Activated effector memory CD4-positive, alpha-beta T cell treated with anti-CD3 and anti-CD28 coated beads, Interleukin-2, amount 50 U/mL, for 16 hours (primary cell): Measurements from ENCODE around the gene TBC1D19.

Experiments used
- DNase-seq: peaks from one replicate; pipeline ENCODE4 v3.0.0-alpha.2; 2020

TBC1D19 gene

DNA sequence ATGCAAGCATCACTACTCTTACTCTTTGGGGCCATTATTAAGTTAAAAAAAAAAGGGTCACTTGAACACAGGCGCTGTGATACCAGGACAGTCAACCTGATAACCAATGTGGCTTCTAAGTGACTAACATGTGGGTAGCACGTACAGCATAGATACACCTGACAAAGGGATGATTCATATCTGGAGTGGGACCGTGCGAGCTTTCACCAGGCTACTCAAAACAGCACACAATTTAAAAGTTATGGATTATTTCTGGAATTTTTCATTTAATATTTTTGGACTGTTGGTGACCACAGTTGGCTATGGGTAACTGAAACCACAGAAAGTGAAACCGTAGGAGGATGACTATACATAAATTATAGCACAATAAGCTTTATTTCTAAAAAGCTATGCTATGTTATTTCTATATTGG is 162.9 kb downstream of the TBC1D19 start:
- peak; percentile 67 for DNase-seq

DNA sequence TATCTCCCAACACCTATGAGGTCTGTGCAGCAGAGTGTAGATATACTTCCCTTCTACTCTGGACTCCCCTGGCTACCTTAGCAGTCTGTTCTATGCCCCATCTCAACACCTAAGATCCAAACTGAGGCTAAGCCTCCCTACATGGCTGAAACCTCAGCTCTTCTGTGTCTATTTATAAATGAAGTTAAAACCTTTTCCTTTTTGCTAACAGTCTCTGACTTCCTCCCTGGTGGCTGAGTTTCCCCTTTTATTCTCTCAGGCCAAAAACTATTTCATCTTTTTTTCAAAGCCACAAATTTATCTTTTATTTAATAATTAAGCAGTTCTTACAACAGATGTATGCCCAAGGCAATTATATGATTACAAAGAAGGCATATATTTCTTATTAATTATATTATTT is 164.9 kb downstream of the TBC1D19 start:
- DNase-seq: no peak

DNA sequence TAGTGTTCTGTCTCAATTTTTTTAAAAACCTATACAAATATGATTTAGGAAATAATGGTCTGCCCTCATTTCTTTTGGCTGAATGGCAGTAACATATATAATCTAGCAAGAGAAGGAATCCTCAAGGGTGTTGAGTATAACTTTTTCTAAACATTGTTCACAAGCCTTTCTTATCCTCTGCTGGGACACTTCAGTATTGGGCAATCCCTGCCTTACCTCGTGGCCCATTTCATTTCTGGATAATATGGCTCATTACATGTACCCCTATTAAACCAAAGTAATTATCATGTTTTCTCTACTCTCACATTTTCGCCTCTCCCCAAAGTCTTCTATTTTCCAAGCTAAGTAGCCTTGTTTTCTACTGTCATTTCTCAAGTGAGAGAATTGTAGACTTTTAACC is 166.0 kb downstream of the TBC1D19 start:
- no peak for DNase-seq

DNA sequence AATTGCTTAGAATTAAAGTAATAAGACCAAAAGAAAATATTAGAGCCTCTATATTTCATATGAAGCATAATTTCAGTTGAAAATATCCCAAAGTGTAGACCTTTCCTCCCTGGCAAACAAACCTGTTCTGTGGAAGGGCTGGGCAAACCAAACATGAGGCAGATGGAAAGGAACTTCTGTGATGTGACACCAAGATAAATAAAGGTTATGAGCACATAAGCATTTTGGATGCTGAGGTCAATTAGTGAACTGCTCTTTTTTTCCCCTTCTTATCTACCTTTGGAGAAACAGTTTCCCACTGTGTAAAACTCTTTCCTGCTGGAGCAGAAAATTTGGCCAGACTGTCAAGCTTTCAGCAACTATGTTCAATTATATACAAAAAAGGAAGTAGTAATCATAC is 167.1 kb downstream of the TBC1D19 start:
- no peak for DNase-seq

DNA sequence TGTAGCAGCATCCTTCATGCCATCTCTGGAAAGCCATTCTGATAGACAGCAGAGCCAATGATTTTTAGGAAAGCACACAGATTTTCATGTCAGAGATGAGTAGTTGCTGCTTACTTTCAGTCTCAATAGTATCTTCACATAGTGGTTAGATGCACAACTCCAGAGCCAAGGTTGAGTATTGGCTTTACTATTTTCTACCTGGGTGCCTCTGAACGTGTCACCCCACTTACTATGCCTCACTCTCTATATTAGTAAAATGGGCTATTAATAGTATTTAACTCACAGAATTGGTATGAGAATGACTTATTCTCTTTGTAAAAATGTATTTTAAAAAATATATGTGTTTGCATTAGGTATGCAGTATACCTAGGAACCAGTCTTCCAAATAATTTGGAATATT is 168.0 kb downstream of the TBC1D19 start:
- no peak for DNase-seq

DNA sequence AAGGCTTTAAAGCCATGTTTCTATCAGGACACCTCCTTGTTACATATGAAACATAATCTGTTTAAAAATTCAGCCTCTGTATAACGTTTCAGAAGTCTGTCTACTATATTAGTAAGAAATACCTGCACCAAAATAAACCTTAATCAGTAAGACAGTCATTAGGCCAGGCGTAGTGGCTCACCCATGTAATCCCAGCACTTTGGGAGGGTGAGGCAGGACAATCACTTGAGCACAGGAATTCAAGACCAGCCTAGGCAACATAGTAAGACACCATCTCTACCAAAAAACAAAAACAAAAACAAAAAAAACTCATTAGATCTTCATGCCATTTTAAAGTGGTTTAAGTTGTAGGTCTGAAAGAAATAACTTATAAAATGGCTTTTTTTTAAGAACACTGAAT is 169.3 kb downstream of the TBC1D19 start:
- DNase-seq: no peak

DNA sequence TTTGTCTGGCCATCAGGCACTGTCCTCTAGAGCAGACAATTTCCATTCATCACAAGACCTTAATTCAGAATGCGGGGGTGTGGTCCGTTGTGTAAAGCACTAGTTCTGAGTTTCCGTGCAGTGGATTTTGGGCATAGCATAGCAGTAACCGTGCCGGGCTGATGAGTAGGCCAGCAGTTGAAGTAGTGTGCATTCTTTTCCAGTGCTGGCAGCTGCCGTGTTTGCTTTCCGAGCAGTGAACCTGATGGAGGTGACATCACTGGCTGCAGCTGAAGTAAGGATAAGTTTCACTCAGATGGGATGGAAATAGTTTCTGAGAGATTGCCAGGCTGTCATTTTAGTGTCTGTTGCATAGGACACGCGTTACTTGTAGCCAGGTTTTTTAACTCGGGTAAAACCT is 169.7 kb downstream of the TBC1D19 start:
- DNase-seq: no peak

DNA sequence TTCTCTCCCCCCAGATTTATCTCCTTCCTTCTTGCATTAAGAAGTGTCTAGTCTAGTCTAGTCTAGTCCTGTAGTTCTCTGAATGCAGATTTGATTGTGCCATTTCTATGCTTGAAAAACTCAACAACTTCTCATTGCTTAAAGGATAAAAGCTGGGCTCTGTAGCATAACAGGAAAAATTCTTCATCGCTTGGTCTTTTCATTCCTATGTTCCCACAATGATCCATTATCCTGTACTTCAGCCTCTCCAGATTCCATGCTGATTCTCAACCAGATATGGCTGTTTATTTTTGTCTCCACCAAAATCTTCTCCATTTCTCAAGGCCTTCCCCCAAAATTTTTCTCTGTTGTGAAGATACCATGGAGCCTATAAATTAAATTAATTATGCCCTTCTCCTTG is 173.9 kb downstream of the TBC1D19 start:
- no peak for DNase-seq

DNA sequence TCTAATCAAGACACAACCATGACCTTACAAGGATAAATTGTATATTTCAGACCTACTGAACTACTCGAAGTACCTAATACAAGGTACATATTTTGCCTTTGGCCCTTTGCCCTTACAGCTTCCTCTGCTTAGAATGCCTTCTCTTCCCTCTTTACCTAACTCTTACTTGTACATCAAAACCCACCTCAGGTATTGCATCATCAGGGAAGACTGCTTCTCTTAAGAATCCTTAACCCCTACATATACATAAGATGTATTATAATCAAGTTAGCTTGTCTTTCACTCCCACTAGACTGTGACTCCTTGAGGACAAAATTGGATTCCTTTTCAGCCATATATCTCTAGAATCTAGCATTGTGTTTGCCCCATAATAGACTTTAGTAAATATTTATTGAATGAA is 175.0 kb downstream of the TBC1D19 start:
- DNase-seq: no peak

DNA sequence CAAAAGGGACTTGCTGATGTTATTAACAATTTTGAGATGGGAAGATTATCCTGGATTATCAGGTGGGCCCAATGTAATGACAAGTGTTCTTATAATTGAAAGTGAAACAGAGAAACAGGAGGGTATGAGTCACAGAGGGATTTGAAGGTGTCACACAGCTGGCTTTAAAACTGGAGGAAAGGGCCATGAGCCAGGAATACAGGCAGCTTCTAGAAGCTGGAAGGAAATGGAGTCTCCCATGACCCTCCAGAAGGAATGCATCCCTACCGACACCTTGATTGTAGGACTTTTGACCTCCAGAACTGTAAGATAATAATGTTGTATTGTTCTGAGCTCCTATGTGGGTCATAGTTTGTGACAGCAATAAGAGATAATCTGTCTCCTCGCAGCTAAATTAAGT is 178.8 kb downstream of the TBC1D19 start:
- no peak for DNase-seq

DNA sequence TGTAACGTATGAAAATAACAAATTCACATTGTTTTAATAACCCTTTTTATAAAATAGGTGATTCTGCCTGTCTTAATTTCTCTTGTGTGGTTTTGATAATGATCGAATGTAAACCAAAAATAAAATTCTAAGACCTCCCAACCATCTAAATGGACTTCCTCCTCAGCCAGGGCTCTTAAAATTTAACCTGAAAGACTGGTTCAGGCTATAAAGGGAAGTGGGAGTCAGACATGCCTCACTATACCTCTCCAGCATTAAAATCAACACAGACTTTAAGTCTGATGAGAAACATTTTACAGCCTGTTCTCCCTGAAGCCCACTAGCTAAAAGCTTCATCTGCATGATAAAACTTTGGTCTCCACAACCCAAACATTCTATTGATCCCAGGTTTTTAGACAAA is 179.2 kb downstream of the TBC1D19 start:
- DNase-seq: no peak

DNA sequence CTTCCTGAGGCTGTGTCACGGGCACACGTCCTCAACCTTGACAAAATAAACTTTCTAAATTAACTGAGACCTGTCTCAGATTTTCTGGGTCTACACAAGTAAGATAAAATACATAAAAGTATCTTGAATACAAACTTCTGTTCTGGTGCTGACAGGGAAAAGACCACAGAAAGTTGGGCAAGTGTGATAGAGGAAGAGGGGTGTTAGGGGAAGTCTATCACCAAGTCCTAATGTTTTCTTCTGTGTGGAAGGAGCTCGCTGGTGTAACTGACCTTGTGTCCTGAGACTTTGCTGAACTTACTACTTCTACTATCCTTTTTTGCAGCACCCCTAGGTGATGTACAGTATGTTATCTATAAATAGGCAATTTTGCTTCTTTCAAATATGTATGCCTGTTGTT is 179.8 kb downstream of the TBC1D19 start:
- DNase-seq: no peak

DNA sequence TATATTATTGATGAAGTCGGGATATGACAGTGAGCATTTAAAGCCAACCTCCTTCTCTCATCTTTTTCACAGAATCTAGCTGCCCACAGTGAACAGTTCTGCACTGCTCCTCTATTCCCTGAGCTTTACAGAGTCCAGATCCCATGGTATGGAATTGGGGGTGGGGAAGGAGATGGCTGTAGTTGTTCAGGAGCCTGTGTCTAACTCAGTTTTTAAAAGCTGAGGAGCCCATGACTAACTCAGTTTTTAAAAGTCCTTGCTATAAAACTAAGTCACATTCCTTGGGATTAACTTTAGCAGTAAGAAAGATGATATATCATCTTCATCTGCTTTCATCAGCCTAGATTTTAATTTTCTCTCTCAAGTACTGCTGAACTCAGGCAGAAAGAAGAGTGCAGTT is 180.3 kb downstream of the TBC1D19 start:
- DNase-seq: no peak

DNA sequence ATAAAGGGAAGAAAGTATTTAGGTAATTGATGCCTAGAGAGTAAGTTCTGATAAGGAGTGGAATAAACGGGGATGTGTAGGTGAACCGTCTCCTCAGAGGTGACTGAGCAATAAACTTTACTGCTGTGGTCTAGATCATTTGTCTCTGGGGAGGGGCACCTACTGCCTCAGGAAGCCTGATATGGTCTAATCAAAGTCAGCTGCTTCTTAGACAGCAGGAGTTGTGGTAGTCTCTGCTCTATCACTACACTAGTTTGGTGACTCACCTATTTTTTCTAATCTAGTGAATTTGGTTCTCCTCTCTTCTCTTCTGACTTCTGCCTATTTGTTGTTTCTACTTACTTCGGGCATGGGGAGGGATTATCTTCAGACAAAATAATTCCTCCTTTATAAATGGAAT is 181.6 kb downstream of the TBC1D19 start:
- no peak for DNase-seq

DNA sequence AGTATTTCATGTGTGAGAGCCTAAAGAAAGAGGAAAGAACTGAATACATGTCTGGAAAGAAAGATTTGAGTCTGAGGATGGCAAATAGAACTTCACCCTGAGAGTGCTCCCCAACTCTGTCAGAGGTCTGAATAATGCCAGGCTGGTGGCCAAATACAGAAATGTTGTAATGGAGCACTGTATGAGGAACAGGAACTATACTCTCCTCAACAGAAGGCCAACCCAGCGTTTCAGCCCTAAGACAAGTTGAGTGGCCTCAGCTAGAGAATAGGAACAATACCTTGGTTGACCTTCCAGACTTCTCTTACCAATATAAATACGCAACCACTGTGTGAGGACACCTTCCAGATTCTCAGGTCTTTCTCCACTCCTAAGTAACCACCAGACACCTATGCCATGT is 182.3 kb downstream of the TBC1D19 start:
- DNase-seq: no peak

DNA sequence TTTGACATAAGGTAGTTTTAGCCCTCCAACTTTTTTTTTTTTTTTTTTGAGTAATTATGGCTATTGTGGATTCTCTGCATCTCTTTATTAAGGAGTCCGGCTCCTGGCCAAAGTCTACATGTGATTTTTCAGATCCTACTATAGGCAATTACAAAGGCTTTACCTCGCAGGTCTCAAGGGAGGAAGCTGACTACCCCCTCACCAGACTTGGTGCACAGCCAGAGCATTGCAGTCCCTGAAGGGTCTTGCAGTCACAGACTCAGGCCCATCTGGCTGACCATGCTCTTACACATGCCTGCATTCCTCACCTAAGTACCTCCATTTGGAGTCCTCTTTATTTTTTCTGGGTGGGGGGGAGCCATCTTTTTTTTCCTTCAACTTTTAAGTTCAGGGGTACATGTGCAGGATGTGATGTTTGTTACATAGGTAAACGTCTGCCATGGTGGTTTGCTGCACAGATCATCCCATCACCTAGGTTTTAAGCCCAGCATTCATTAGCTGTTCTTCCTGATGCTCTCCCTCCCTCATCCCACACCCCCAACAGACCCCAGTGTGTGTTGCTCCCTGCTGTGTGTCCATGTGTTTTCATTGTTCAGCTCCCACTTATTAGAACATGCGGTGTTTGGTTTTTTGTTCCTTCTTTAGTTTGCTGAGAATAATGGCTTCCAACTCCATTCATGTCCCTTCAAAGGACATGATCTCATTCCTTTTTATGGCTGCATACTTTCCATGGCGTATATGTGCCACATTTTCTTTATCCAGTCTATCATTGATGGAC is 188.4 kb downstream of the TBC1D19 start:
- no peak for DNase-seq

DNA sequence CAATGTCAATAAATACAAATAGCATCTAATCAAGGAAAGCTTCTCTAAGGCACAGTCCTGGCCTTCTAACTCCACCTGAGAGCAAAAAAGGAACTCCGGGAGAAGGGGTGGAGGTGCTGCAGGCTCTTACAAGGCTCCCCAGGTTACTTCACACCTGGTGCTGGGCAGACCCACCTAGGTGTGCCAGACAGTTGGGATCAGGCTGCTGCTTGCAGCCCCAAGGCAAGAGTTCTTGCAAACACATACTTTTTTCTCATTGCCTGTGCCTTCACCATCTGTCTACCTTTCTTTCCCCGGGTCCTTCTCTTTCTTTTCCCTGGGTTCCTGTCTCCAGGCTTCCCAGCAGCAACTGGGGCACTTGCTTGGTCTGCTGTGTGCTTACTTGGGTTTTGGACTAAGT is 195.3 kb downstream of the TBC1D19 start:
- no peak for DNase-seq

DNA sequence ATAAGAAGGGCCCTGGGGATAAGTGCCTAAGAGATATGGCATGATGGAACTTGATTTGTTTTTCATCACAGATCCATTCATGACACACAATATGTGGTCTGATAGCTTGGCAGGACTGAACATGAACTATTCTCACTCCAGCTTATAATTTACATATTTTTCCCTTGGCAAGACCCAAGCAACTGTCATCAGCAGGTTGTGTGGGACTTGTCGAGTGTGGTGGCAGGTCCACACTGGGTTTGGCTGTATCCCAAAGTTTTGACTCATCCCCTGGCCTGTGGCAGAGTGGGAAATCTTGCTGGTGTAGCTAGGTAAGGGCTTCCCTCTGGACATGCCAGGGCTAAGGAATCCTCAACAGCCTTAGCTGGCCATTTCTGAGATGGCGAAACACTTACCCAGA is 195.8 kb downstream of the TBC1D19 start:
- no peak for DNase-seq

DNA sequence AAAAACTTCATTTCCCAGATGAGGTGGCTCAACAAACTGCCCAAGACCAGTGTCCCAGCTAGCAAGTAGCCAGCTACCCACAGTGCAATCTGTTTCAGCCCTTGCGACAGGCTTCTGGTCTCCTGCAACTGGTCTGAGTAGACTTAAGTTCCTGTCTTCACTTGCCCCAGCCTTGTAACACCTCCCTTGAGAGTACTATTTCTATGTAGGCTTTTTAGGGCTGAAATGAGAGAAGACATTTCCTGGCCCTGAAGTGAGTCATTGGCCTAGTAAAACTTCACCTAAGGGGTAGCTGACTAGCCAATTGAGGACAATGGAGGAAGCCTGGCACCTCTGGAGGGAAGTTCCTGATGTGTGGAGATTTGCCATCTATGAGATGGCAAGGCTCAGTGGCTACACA is 196.7 kb downstream of the TBC1D19 start:
- DNase-seq: no peak

DNA sequence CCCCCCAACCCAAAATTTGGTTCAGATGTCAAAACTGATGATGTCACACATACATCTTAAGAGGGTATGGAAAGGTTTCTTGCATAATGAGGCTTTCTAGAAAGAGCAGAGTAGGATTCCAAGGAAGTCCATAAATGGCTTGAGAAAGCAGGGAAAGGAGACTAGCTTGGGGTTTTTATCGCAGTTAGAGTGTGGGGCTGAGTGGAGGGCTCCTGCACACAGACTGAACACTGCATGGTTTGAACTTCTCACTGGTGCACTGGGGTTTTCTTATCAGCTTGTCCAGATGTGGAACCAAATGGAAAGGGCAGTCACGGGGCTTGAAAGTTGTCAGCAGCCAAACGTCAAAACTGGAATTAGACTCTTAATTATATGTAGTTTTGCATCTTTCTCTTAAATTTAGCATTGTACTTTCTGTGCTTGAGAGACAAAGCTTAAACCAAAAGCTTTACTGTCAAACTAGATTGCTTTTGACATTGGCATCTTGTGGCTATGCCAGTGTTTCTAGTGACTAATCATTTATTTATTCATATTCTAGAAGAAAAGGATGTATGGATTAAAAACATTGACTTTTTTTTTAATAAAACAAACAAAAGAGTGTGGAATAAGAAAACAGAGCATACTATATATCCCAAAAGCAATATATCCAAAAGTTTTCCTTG is 198.4 kb downstream of the TBC1D19 start:
- no peak for DNase-seq

DNA sequence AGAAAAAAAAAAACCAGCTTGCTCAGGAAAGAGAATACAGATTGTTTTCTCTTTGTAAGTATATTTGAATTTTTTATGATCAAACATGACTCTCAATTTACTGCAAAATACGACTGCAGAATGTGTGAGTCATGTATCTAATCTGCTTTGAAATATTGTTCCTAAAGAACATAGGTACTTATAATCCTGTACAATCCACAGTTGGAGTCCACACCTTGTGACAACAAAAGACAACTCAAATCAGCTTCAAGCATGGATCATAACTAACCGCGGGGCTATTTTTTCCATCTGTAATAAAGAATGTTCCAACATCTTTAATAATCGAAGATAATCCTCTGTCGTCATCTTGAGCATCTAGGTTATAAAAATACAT is 198.9 kb downstream of the TBC1D19 start:
- no peak for DNase-seq

DNA sequence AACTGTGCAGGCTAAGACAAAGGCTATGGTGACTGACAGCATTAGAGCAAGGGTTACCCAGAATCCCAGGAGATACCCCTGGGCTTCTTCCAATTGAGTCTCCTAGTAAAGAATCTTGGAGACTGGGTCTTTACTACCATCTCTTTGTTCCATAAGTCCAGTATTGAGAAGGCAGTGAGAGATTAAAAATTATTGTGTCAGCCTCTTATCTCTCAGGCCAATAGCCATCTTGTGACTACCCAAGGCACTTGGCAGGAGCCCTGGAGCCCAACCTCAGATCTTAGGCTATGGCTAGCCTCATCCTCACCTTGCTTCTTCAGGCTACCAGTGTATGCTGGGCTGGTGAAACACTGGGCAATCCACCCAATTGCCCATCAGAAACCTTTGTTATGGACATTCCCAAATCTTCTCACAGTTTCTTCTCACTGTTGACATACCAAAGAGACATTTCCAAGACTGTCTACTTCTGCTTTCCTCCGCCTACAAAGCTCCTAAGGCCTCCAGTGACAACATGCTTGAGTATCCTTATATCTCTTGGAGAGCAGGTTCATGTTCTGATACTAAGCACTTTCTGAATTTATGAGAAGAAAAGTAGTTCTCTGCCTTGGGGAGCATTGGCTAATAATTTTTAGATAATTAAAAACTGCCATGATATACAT is 200.5 kb downstream of the TBC1D19 start:
- no peak for DNase-seq

DNA sequence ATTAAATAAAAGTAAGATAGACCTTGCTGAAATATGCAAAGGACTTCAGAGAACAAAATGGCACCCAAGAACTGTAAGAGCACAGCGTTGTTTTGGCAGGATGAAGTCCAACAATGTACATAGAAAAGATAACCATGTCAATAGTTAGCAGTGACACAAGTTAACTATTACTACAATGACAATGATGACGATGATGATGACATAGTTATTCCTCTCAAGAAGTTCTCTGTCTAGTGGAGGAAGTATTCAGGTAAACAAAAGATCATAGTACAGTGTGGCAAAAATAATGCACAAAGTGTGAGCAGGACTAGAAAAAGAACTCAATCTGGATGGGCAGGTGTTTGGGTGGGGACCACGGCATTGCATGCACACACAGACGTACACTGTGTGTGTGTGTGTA is 201.4 kb downstream of the TBC1D19 start:
- no peak for DNase-seq

DNA sequence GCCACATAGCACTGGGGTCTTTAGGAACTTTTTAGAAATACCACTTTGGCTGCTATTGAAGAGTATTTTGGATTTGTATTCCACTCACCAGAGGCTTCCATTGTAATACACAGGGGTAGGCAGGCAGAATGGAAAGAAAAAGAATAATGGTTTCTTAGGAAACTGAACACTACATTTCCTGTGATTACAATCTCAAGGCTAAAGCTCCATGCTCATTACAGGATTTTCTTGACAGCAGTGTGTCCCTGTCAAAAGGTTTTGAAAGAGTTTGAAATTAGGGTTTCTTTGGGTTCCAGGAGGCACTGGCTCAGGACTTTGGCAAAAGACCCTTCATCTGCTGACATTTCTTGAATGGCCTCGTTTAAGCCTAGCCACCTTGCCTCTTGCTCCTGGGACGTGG is 201.9 kb downstream of the TBC1D19 start:
- no peak for DNase-seq

DNA sequence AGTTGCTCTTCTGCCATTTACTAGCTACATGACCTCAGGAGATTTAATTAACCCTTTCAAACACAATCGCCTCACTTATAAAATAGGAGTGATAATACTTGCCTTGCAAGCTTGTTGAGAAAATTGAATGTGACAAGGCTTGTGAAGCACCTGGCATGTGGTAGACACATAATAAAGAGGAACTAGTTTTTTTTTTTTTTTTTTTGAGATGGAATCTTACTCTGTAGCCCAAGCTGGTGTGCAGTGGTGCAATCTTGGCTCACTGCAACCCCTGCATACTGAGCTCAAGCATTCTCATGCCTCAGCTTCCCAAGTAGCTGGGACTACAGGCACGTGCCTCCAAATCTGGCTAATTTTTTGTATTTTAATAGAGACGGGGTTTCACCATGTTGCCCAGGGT is 203.0 kb downstream of the TBC1D19 start:
- DNase-seq: no peak
